Pons (tissue), 1 donor: ENCODE data around the gene RNF220.

Source experiments
- DNase-seq: peaks from one replicate; pipeline ENCODE4 v3.0.0-alpha.2; 2016; ENCODE audit warnings: low spot score

Gene RNF220

GRCh38 chr1:44407430-44408211 is 2.6 kb downstream of the RNF220 start:
- DNase-seq, result no peak

GRCh38 chr1:44408212-44408582 is 3.1 kb downstream of the RNF220 start:
- DNase-seq, result no peak

- peak; percentile 43 for DNase-seq
These were observed 3.9 kb downstream of the RNF220 start for GRCh38 chr1:44408632-44409602.

GRCh38 chr1:44409757-44410156 is 4.7 kb downstream of the RNF220 start:
- DNase-seq, result peak; percentile 12

- DNase-seq, result peak; percentile 14
These were observed 6.8 kb downstream of the RNF220 start for GRCh38 chr1:44411861-44412260.

GRCh38 chr1:44412601-44413000 is 7.5 kb downstream of the RNF220 start:
- DNase-seq, result peak; percentile 24

- DNase-seq, result peak; percentile 41
These were observed 8.7 kb downstream of the RNF220 start for GRCh38 chr1:44413740-44414139.

- no peak for DNase-seq
These were observed 10.0 kb downstream of the RNF220 start for GRCh38 chr1:44415013-44415412.

GRCh38 chr1:44416408-44416807 is 11.4 kb downstream of the RNF220 start:
- DNase-seq, result no peak

- no peak for DNase-seq
These were observed 12.4 kb downstream of the RNF220 start for GRCh38 chr1:44417351-44418021.

GRCh38 chr1:44418022-44418673 is 13.1 kb downstream of the RNF220 start:
- DNase-seq, result no peak

- DNase-seq, result no peak
These were observed 14.8 kb downstream of the RNF220 start for GRCh38 chr1:44419901-44420300.

GRCh38 chr1:44420535-44420934 is 15.5 kb downstream of the RNF220 start:
- DNase-seq, result no peak

- DNase-seq, result no peak
These were observed 16.4 kb downstream of the RNF220 start for GRCh38 chr1:44421446-44421884.

GRCh38 chr1:44422161-44422560 is 17.1 kb downstream of the RNF220 start:
- DNase-seq, result no peak

- DNase-seq, result peak; percentile 80
These were observed 18.8 kb downstream of the RNF220 start for GRCh38 chr1:44423591-44424537.

- no peak for DNase-seq
These were observed 19.7 kb downstream of the RNF220 start for GRCh38 chr1:44424747-44425146.

- no peak for DNase-seq
These were observed 20.5 kb downstream of the RNF220 start for GRCh38 chr1:44425341-44426082.

- no peak for DNase-seq
These were observed 26.8 kb downstream of the RNF220 start for GRCh38 chr1:44431861-44432260.

GRCh38 chr1:44433209-44433608 is 28.2 kb downstream of the RNF220 start:
- no peak for DNase-seq
